ENCODE data around the gene ADARB1.

ADARB1 gene

DNA sequence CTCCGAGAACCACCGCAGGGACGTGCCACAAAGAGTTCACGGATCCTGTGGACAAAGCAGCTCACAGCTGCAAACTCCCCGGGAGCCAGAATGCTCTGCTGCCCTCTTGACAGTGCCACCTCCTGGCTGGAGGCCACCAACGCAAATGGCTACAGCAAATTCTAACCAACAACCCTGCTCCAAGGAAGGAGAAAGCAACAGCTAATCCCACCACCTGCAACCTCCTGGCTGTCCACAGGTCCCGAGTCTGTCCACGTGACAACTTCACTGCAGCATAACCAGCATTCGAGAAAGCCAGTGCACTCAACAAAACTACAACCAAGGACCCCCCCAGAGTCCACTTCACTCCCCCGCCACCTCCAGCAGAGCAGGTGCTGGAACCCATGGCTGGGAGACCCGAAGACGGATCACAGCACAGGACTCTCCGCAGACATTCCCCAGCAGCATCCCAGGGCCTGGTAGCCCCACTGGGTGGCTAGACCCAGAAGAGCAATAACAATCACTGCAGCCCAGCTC lies 196.0 kb downstream of the ADARB1 start:
- no peak overlapping the region for H3K4me2 ChIP-seq (ENCODE audit: low read length)
- no peaks in the 10 kb centered on the region for H3K9me3 ChIP-seq (ENCODE audit: control insufficient read depth, low read length)
- H3K4me1 ChIP-seq, result no peaks in the 10 kb centered on the region
- H2AFZ ChIP-seq, result no peak overlapping the region
- no peak overlapping the region for H3K4me3 ChIP-seq (ENCODE audit: low read depth, low read length)
- no peaks in the 10 kb centered on the region for H3K36me3 ChIP-seq (ENCODE audit: control insufficient read depth, insufficient read depth, low read length)
- TF ChIP-seq, protein P1, sequence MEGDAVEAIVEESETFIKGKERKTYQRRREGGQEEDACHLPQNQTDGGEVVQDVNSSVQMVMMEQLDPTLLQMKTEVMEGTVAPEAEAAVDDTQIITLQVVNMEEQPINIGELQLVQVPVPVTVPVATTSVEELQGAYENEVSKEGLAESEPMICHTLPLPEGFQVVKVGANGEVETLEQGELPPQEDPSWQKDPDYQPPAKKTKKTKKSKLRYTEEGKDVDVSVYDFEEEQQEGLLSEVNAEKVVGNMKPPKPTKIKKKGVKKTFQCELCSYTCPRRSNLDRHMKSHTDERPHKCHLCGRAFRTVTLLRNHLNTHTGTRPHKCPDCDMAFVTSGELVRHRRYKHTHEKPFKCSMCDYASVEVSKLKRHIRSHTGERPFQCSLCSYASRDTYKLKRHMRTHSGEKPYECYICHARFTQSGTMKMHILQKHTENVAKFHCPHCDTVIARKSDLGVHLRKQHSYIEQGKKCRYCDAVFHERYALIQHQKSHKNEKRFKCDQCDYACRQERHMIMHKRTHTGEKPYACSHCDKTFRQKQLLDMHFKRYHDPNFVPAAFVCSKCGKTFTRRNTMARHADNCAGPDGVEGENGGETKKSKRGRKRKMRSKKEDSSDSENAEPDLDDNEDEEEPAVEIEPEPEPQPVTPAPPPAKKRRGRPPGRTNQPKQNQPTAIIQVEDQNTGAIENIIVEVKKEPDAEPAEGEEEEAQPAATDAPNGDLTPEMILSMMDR (IDR thresholded peaks at IDR 0.05), result no peak
- no peak overlapping the region for H3K27ac ChIP-seq
- H3K9ac ChIP-seq, result no peak overlapping the region
- H3K27me3 ChIP-seq (ENCODE audit: control insufficient read depth, insufficient read depth, low read length), result no peaks in the 10 kb centered on the region
- H3K79me2 ChIP-seq, result peaks cover 2% of the 10 kb centered on the region
